MG63 (cell line): Measurements from ENCODE around the gene COMMD3. TPM values are rescaled to one million over a fixed set of nuclear protein-coding genes. Genes with fewer than 3 reads are reported as not detected.
A peak's percentile ranks its signal among the peaks of the same experiment; 100 is the strongest.
"Not testable (repeated sequence)": the region's sequence is repeated elsewhere in the genome, so short reads cannot be mapped to it uniquely, and the experiment has no call there.

Source experiments
- DNase-seq: peaks from one replicate; pipeline ENCODE4 v3.0.0-alpha.2; 2020
- H3K27me3 ChIP-seq: fragments of 250-450 bp; sonication (Bioruptor Pico); 2 replicates; pipeline ENCODE4 v1.5.1; 2020; ENCODE audit warnings: mild to moderate bottlenecking, moderate library complexity
- H3K36me3 ChIP-seq: fragments of 250-450 bp; sonication (Bioruptor Pico); 2 replicates; pipeline ENCODE4 v1.5.1; 2020; ENCODE audit warnings: mild to moderate bottlenecking, moderate library complexity
- H3K4me3 ChIP-seq: fragments of 250-450 bp; sonication (Bioruptor Pico); 2 replicates; pipeline ENCODE4 v1.5.1; 2020; ENCODE audit warnings: mild to moderate bottlenecking, moderate library complexity
- H3K9me3 ChIP-seq: fragments of 250-450 bp; sonication (Bioruptor Pico); 2 replicates; pipeline ENCODE4 v1.5.1; 2020; ENCODE audit warnings: mild to moderate bottlenecking, moderate library complexity
- total RNA-seq: library from RNA; depleted of rRNA; stranded (reverse); fragments of >200 nt; shearing (Covaris generic); gene quantifications from 2 replicates; pipeline ENCODE4 v1.2.3, GENCODE V29; 2014; ENCODE audit warnings: low replicate concordance

The COMMD3 gene
- total RNA-seq, 1 experiment from 2014 or later, result 43.5 TPM

GRCh38 chr10:22342421-22342820 lies 26.2 kb downstream of the COMMD3 start:
- no peaks in the 10 kb centered on the region for H3K36me3 ChIP-seq
- no peaks in the 10 kb centered on the region for H3K9me3 ChIP-seq
- H3K4me3 ChIP-seq, result no peak overlapping the region
- peaks cover 89% of the 10 kb centered on the region for H3K27me3 ChIP-seq
- no peak for DNase-seq

- no peak for DNase-seq
Observed at GRCh38 chr10:22343731-22344130, 27.5 kb downstream of the COMMD3 start.

GRCh38 chr10:22344249-22344648 lies 28.1 kb downstream of the COMMD3 start:
- H3K9me3 ChIP-seq, result no peaks in the 10 kb centered on the region
- no peaks in the 10 kb centered on the region for H3K36me3 ChIP-seq
- peaks cover 74% of the 10 kb centered on the region for H3K27me3 ChIP-seq
- no peak overlapping the region for H3K4me3 ChIP-seq
- DNase-seq, result no peak

More at GRCh38 chr10:22343731-22344130, 27.5 kb downstream of the COMMD3 start:
- Histone ChIP-seq H3K36me3 (no peaks in the 10 kb centered on the region), H3K4me3 (no peak overlapping the region), H3K27me3 (peaks cover 80% of the 10 kb centered on the region), H3K9me3 (no peaks in the 10 kb centered on the region)

GRCh38 chr10:22344781-22345300 lies 28.7 kb downstream of the COMMD3 start:
- Histone ChIP-seq H3K4me3 (no peak overlapping the region), H3K36me3 (no peaks in the 10 kb centered on the region), H3K27me3 (peaks cover 68% of the 10 kb centered on the region), H3K9me3 (no peaks in the 10 kb centered on the region)
- DNase-seq, result no peak

- H3K27me3 ChIP-seq, result peaks cover 68% of the 10 kb centered on the region
- no peaks in the 10 kb centered on the region for H3K9me3 ChIP-seq
- no peaks in the 10 kb centered on the region for H3K36me3 ChIP-seq
- H3K4me3 ChIP-seq, result no peak within 1 kb of the TSS
- peak; percentile 34 for DNase-seq
Observed at GRCh38 chr10:22345301-22346095, 29.3 kb downstream of the COMMD3 start, which contains the start of gene SPAG6. SPAG6 (plus strand) TSS chr10:22345496; CDS start chr10:22345612, 116 bp downstream.

GRCh38 chr10:22346096-22346661 lies 30.0 kb downstream of the COMMD3 start:
- H3K27me3 ChIP-seq, result peaks cover 66% of the 10 kb centered on the region
- no peak for DNase-seq

GRCh38 chr10:22349755-22350154 lies 33.6 kb downstream of the COMMD3 start:
- H3K27me3 ChIP-seq, result peaks cover 30% of the 10 kb centered on the region
- DNase-seq, result no peak
- no peaks in the 10 kb centered on the region for H3K9me3 ChIP-seq
- no peaks in the 10 kb centered on the region for H3K36me3 ChIP-seq
- H3K4me3 ChIP-seq, result no peak overlapping the region

More at GRCh38 chr10:22346096-22346661, 30.0 kb downstream of the COMMD3 start:
- Histone ChIP-seq H3K9me3 (no peaks in the 10 kb centered on the region), H3K4me3 (no peak overlapping the region), H3K36me3 (no peaks in the 10 kb centered on the region)

GRCh38 chr10:22351131-22351703 lies 35.0 kb downstream of the COMMD3 start:
- Histone ChIP-seq H3K27me3 (peaks cover 15% of the 10 kb centered on the region), H3K36me3 (no peaks in the 10 kb centered on the region), H3K9me3 (no peaks in the 10 kb centered on the region), H3K4me3 (no peak overlapping the region)
- DNase-seq, result no peak

- Histone ChIP-seq H3K9me3 (no peaks in the 10 kb centered on the region), H3K4me3 (no peak overlapping the region), H3K27me3 (no peaks in the 10 kb centered on the region), H3K36me3 (no peaks in the 10 kb centered on the region)
- no peak for DNase-seq
Observed at GRCh38 chr10:22356324-22356873, 40.2 kb downstream of the COMMD3 start.

GRCh38 chr10:22357770-22358169 lies 41.6 kb downstream of the COMMD3 start:
- not testable (repeated sequence) for H3K4me3 ChIP-seq, H3K9me3 ChIP-seq, H3K36me3 ChIP-seq, DNase-seq, H3K27me3 ChIP-seq

GRCh38 chr10:22363305-22363704 lies 47.1 kb downstream of the COMMD3 start:
- Histone ChIP-seq H3K27me3 (no peaks in the 10 kb centered on the region), H3K36me3 (no peaks in the 10 kb centered on the region), H3K9me3 (no peaks in the 10 kb centered on the region), H3K4me3 (no peak overlapping the region)
- no peak for DNase-seq

GRCh38 chr10:22364407-22365140 lies 48.4 kb downstream of the COMMD3 start:
- Histone ChIP-seq H3K27me3 (no peaks in the 10 kb centered on the region), H3K36me3 (no peaks in the 10 kb centered on the region), H3K4me3 (no peak overlapping the region), H3K9me3 (no peaks in the 10 kb centered on the region)
- no peak for DNase-seq

- no peaks in the 10 kb centered on the region for H3K27me3 ChIP-seq
- H3K36me3 ChIP-seq, result no peaks in the 10 kb centered on the region
- no peak for DNase-seq
- no peaks in the 10 kb centered on the region for H3K9me3 ChIP-seq
- no peak overlapping the region for H3K4me3 ChIP-seq
Observed at GRCh38 chr10:22365233-22365632, 49.0 kb downstream of the COMMD3 start.

GRCh38 chr10:22365644-22366434 lies 49.7 kb downstream of the COMMD3 start:
- no peaks in the 10 kb centered on the region for H3K9me3 ChIP-seq
- H3K27me3 ChIP-seq, result no peaks in the 10 kb centered on the region
- no peaks in the 10 kb centered on the region for H3K36me3 ChIP-seq
- H3K4me3 ChIP-seq, result no peak overlapping the region
- no peak for DNase-seq

GRCh38 chr10:22366435-22366703 lies 50.2 kb downstream of the COMMD3 start:
- Histone ChIP-seq H3K36me3 (no peaks in the 10 kb centered on the region), H3K27me3 (no peaks in the 10 kb centered on the region), H3K9me3 (no peaks in the 10 kb centered on the region), H3K4me3 (no peak overlapping the region)
- no peak for DNase-seq

GRCh38 chr10:22366771-22367170 lies 50.6 kb downstream of the COMMD3 start:
- no peak for DNase-seq
- Histone ChIP-seq H3K9me3 (no peaks in the 10 kb centered on the region), H3K36me3 (no peaks in the 10 kb centered on the region), H3K4me3 (no peak overlapping the region), H3K27me3 (no peaks in the 10 kb centered on the region)
